Nephron progenitor cell (in vitro differentiated cells): Measurements from ENCODE around the gene NECAB2.
A peak's percentile ranks its signal among the peaks of the same experiment; 100 is the strongest.

Experiments used
- DNase-seq: peaks from one replicate; pipeline ENCODE4 v3.0.0; 2021
- H3K27ac Mint-ChIP-seq: 2 replicates; pipeline ENCODE4 v1.8.0; 2021; ENCODE audit warnings: mild to moderate bottlenecking, moderate library complexity, mixed read lengths
- H3K27me3 Mint-ChIP-seq: 2 replicates; pipeline ENCODE4 v1.8.0; 2021; ENCODE audit warnings: mild to moderate bottlenecking, low read depth, mixed read lengths; ENCODE audit not compliant: poor library complexity
- H3K36me3 Mint-ChIP-seq: 2 replicates; pipeline ENCODE4 v1.8.0; 2021; ENCODE audit warnings: low read depth, mixed read lengths
- H3K4me1 Mint-ChIP-seq: 2 replicates; pipeline ENCODE4 v1.8.0; 2021; ENCODE audit warnings: mixed read lengths
- H3K4me3 Mint-ChIP-seq: 2 replicates; pipeline ENCODE4 v1.8.0; 2021; ENCODE audit warnings: mild to moderate bottlenecking, moderate library complexity, mixed read lengths
- H3K9me3 Mint-ChIP-seq: 2 replicates; pipeline ENCODE4 v1.8.0; 2021; ENCODE audit warnings: mild to moderate bottlenecking, moderate library complexity, mixed read lengths
- CTCF ChIP-seq: fragments of 200-600 bp; sonication (generic); IDR thresholded peaks from 2 replicates; pipeline ENCODE4 v1.5.0; 2021; ENCODE audit warnings: antibody characterized with exemption

NECAB2 gene

GRCh38 chr16:83931556-83931955, 36.5 kb upstream of the NECAB2 start:
- Mint-ChIP-seq H3K36me3 (no peaks in the 10 kb centered on the region), H3K27me3 (peaks cover 18% of the 10 kb centered on the region), H3K4me1 (peaks cover 47% of the 10 kb centered on the region), H3K9me3 (no peaks in the 10 kb centered on the region), H3K27ac (no peak overlapping the region), H3K4me3 (no peak overlapping the region)
- no peak for DNase-seq
- no peak for TF ChIP-seq CTCF

- Mint-ChIP-seq H3K9me3 (no peaks in the 10 kb centered on the region), H3K36me3 (no peaks in the 10 kb centered on the region), H3K4me1 (peaks cover 39% of the 10 kb centered on the region), H3K27ac (no peak overlapping the region), H3K4me3 (no peak overlapping the region), H3K27me3 (peaks cover 13% of the 10 kb centered on the region)
- no peak for TF ChIP-seq CTCF
- DNase-seq: no peak
These were observed 35.7 kb upstream of the NECAB2 start for GRCh38 chr16:83932304-83932703.

GRCh38 chr16:83932955-83933673, 34.9 kb upstream of the NECAB2 start:
- DNase-seq: no peak
- Mint-ChIP-seq H3K9me3 (no peaks in the 10 kb centered on the region), H3K4me3 (no peak overlapping the region), H3K27me3 (peaks cover 9% of the 10 kb centered on the region), H3K4me1 (peaks cover 38% of the 10 kb centered on the region), H3K27ac (no peak overlapping the region), H3K36me3 (no peaks in the 10 kb centered on the region)
- no peak for TF ChIP-seq CTCF

GRCh38 chr16:83933885-83934683, 34.0 kb upstream of the NECAB2 start:
- H3K36me3 Mint-ChIP-seq: no peaks in the 10 kb centered on the region
- H3K27ac Mint-ChIP-seq: peak overlapping the region; percentile 39
- no peak for DNase-seq
- no peaks in the 10 kb centered on the region for H3K9me3 Mint-ChIP-seq
- H3K4me1 Mint-ChIP-seq: peaks cover 38% of the 10 kb centered on the region
- no peak for TF ChIP-seq CTCF
- peak overlapping the region; percentile 30 for H3K4me3 Mint-ChIP-seq
- H3K27me3 Mint-ChIP-seq: peaks cover 6% of the 10 kb centered on the region

GRCh38 chr16:83934684-83934977, 33.4 kb upstream of the NECAB2 start:
- Mint-ChIP-seq H3K27ac (no peak overlapping the region), H3K27me3 (peaks cover 6% of the 10 kb centered on the region), H3K36me3 (no peaks in the 10 kb centered on the region), H3K4me3 (no peak overlapping the region), H3K9me3 (no peaks in the 10 kb centered on the region), H3K4me1 (peaks cover 37% of the 10 kb centered on the region)
- DNase-seq: no peak
- TF ChIP-seq CTCF: no peak
